Neural progenitor cell (in vitro differentiated cells): ENCODE measurements around the gene KRT37. TPM values are rescaled to one million over a fixed set of nuclear protein-coding genes. Genes with fewer than 3 reads are reported as not detected.

Source experiments
- DNase-seq: peaks from one replicate; pipeline ENCODE4 v3.0.0-alpha.2; 2016; ENCODE audit warnings: low spot score
- H2AFZ ChIP-seq: fragments of 200-600 bp; sonication (generic); replicated peaks from 2 replicates; pipeline ENCODE4 v1.6.1; 2016; ENCODE audit warnings: antibody characterized with exemption
- H3F3A ChIP-seq: fragments of 200-600 bp; sonication (generic); 2 replicates; pipeline ENCODE4 v1.6.1; 2016; ENCODE audit warnings: antibody characterized with exemption, low read depth
- H3K27ac ChIP-seq: fragments of 200-600 bp; sonication (generic); 2 replicates; pipeline ENCODE4 v1.5.1; 2016; ENCODE audit warnings: mild to moderate bottlenecking
- H3K27me3 ChIP-seq: fragments of 200-600 bp; sonication (generic); 2 replicates; pipeline ENCODE4 v1.6.1; 2016; ENCODE audit warnings: mild to moderate bottlenecking, moderate library complexity
- H3K36me3 ChIP-seq: fragments of 200-600 bp; sonication (generic); 2 replicates; pipeline ENCODE4 v1.5.1; 2016
- H3K4me1 ChIP-seq: fragments of 200-600 bp; sonication (generic); 2 replicates; pipeline ENCODE4 v1.6.1; 2016; ENCODE audit warnings: mixed run types
- H3K4me2 ChIP-seq: fragments of 200-600 bp; sonication (generic); 2 replicates; pipeline ENCODE4 v1.6.1; 2016
- H3K4me3 ChIP-seq: fragments of 200-600 bp; sonication (generic); 2 replicates; pipeline ENCODE4 v1.5.1; 2016
- H3K79me2 ChIP-seq: fragments of 200-600 bp; sonication (generic); 2 replicates; pipeline ENCODE4 v1.6.1; 2016; ENCODE audit warnings: low read depth
- H3K9ac ChIP-seq: fragments of 200-600 bp; sonication (generic); 2 replicates; pipeline ENCODE4 v1.6.1; 2016
- H3K9me3 ChIP-seq: fragments of 200-600 bp; sonication (generic); 2 replicates; pipeline ENCODE4 v1.5.1; 2016; ENCODE audit warnings: low read depth
- H4K20me1 ChIP-seq: fragments of 200-600 bp; sonication (generic); 2 replicates; pipeline ENCODE4 v1.6.1; 2016; ENCODE audit warnings: low read depth
- H3K27ac Mint-ChIP-seq: 3 replicates; pipeline ENCODE4 v1.8.0; 2021; ENCODE audit warnings: mixed read lengths
- H3K27me3 Mint-ChIP-seq: 2 replicates; pipeline ENCODE4 v1.8.0; 2022; ENCODE audit warnings: low read depth, mild to moderate bottlenecking, inconsistent platforms, moderate library complexity, mixed read lengths; ENCODE audit not compliant: insufficient read depth
- H3K36me3 Mint-ChIP-seq: 3 replicates; pipeline ENCODE4 v1.8.0; 2021; ENCODE audit warnings: mixed read lengths
- H3K4me1 Mint-ChIP-seq: 3 replicates; pipeline ENCODE4 v1.8.0; 2021; ENCODE audit warnings: mixed read lengths
- H3K4me3 Mint-ChIP-seq: 3 replicates; pipeline ENCODE4 v1.8.0; 2021; ENCODE audit warnings: mild to moderate bottlenecking, moderate library complexity, mixed read lengths
- H3K9me3 Mint-ChIP-seq: 3 replicates; pipeline ENCODE4 v1.8.0; 2020; ENCODE audit warnings: mixed read lengths
- EZH2 ChIP-seq: fragments of 200-600 bp; sonication (generic); IDR thresholded peaks from 2 replicates; pipeline ENCODE4 v1.6.1; 2017; ENCODE audit warnings: antibody characterized with exemption, mild to moderate bottlenecking, moderate library complexity
- EZH2phosphoT487 ChIP-seq: fragments of 200-600 bp; sonication (generic); IDR thresholded peaks from 2 replicates; pipeline ENCODE4 v1.6.1; 2017; ENCODE audit warnings: antibody characterized with exemption
- total RNA-seq: library from RNA; depleted of rRNA; stranded (reverse); fragments of >200 nt; gene quantifications from 2 replicates; pipeline ENCODE4 v1.2.3, GENCODE V29; 2015; ENCODE audit warnings: low replicate concordance
- TF ChIP-seq, protein P1 (sequence below): fragments of 200-600 bp; sonication (generic); IDR thresholded peaks from 2 replicates; pipeline ENCODE4 v1.5.1; 2017; ENCODE audit warnings: antibody characterized with exemption, mild to moderate bottlenecking

Gene KRT37
- total RNA-seq, 1 donor from 2014 or later = not detected

GRCh38 chr17:41390411-41390938 lies 33.9 kb downstream of the KRT37 start:
- Histone ChIP-seq H3K9ac (no peak overlapping the region), H3K4me3 (no peak overlapping the region), H3K36me3 (no peaks in the 10 kb centered on the region), H3K4me1 (no peaks in the 10 kb centered on the region), H3K27ac (no peak overlapping the region), H3K9me3 (no peaks in the 10 kb centered on the region), H2AFZ (no peak overlapping the region), H3F3A (no peaks in the 10 kb centered on the region), H4K20me1 (no peaks in the 10 kb centered on the region), H3K4me2 (no peak overlapping the region), H3K79me2 (no peaks in the 10 kb centered on the region), H3K27me3 (no peaks in the 10 kb centered on the region)
- no peak for DNase-seq
- Mint-ChIP-seq H3K36me3 (no peaks in the 10 kb centered on the region), H3K27ac (no peak overlapping the region), H3K4me3 (no peak overlapping the region), H3K4me1 (peaks cover 4% of the 10 kb centered on the region), H3K9me3 (peaks cover 8% of the 10 kb centered on the region), H3K27me3 (peaks cover 8% of the 10 kb centered on the region)
- TF ChIP-seq, protein P1, sequence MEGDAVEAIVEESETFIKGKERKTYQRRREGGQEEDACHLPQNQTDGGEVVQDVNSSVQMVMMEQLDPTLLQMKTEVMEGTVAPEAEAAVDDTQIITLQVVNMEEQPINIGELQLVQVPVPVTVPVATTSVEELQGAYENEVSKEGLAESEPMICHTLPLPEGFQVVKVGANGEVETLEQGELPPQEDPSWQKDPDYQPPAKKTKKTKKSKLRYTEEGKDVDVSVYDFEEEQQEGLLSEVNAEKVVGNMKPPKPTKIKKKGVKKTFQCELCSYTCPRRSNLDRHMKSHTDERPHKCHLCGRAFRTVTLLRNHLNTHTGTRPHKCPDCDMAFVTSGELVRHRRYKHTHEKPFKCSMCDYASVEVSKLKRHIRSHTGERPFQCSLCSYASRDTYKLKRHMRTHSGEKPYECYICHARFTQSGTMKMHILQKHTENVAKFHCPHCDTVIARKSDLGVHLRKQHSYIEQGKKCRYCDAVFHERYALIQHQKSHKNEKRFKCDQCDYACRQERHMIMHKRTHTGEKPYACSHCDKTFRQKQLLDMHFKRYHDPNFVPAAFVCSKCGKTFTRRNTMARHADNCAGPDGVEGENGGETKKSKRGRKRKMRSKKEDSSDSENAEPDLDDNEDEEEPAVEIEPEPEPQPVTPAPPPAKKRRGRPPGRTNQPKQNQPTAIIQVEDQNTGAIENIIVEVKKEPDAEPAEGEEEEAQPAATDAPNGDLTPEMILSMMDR = no peak
- no peak for TF ChIP-seq EZH2
- no peak for TF ChIP-seq EZH2phosphoT487

GRCh38 chr17:41387670-41388069 lies 36.7 kb downstream of the KRT37 start:
- no peak for TF ChIP-seq EZH2
- TF ChIP-seq, protein P1 = no peak
- no peak for TF ChIP-seq EZH2phosphoT487
- Histone ChIP-seq H3K4me2 (no peak overlapping the region), H3K9ac (no peak overlapping the region), H3K27ac (no peak overlapping the region), H3K79me2 (no peaks in the 10 kb centered on the region), H3K27me3 (no peaks in the 10 kb centered on the region), H3K9me3 (no peaks in the 10 kb centered on the region), H4K20me1 (no peaks in the 10 kb centered on the region), H3K4me3 (no peak overlapping the region), H3F3A (no peaks in the 10 kb centered on the region), H2AFZ (no peak overlapping the region), H3K36me3 (no peaks in the 10 kb centered on the region), H3K4me1 (no peaks in the 10 kb centered on the region)
- no peaks in the 10 kb centered on the region for H3K36me3 Mint-ChIP-seq
- DNase-seq = no peak
- peaks cover 8% of the 10 kb centered on the region for H3K9me3 Mint-ChIP-seq
- H3K4me1 Mint-ChIP-seq = peaks cover 4% of the 10 kb centered on the region
- no peak overlapping the region for H3K4me3 Mint-ChIP-seq
- peaks cover 8% of the 10 kb centered on the region for H3K27me3 Mint-ChIP-seq
- H3K27ac Mint-ChIP-seq = no peak overlapping the region

DNA sequence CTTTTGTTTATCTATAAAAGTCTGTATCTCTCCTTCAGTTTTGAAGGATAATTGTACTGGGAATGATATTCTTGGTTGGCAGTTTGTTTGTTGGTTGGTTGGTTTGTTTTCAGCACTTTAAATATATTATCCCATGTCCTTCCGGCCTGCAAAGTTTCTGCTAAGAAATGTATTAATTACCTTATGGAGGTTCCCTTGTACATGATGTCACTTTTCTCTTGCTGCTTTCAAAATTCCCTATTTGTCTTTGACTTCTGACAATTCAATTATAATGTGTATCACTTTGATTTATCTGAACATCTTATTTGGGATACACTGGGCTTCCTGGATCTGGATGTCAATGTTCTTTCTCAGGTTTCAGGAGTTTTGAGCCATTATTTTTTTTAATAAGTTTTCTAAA lies 38.2 kb downstream of the KRT37 start:
- Mint-ChIP-seq H3K4me1 (peaks cover 4% of the 10 kb centered on the region), H3K36me3 (no peaks in the 10 kb centered on the region), H3K27ac (no peak overlapping the region), H3K9me3 (peaks cover 8% of the 10 kb centered on the region), H3K27me3 (peaks cover 10% of the 10 kb centered on the region), H3K4me3 (no peak overlapping the region)
- Histone ChIP-seq H3F3A (no peaks in the 10 kb centered on the region), H2AFZ (no peak overlapping the region), H3K27me3 (no peaks in the 10 kb centered on the region), H3K4me1 (no peaks in the 10 kb centered on the region), H3K27ac (no peak overlapping the region), H4K20me1 (no peaks in the 10 kb centered on the region), H3K4me2 (no peak overlapping the region), H3K9me3 (no peaks in the 10 kb centered on the region), H3K9ac (no peak overlapping the region), H3K4me3 (no peak overlapping the region), H3K36me3 (no peaks in the 10 kb centered on the region), H3K79me2 (no peaks in the 10 kb centered on the region)
- DNase-seq = no peak
- TF ChIP-seq EZH2 = no peak
- no peak for TF ChIP-seq EZH2phosphoT487
- TF ChIP-seq, protein P1 = no peak
